ENCODE results near the gene TRIM9. TPM values are rescaled to one million over a fixed set of nuclear protein-coding genes. Genes with fewer than 3 reads are reported as not detected.

Gene TRIM9
- total and polyA plus RNA-seq, 12 donors = 0.55 to 5.3 (median 2.0) TPM

GRCh38 chr14:50955373-50956043, 139.4 kb downstream of the TRIM9 start:
- H3K27ac ChIP-seq = peak overlapping the region; percentile 61 to 94 (median 85)
- H3K36me3 ChIP-seq (replicated peaks in 1 of 2) = no peaks in the 10 kb centered on the region
- no peaks in the 10 kb centered on the region for H3K9me3 ChIP-seq (replicated peaks in 1 of 3)
- H3K27me3 ChIP-seq = no peaks in the 10 kb centered on the region
- peak; percentile 78 to 97 (median 96) for DNase-seq
- intact Hi-C loops (cut with DNase I) = no loop called here
- H3K4me3 ChIP-seq = no peak overlapping the region
- peaks cover 2 to 11% of the 10 kb centered on the region in 2 donors for H3K4me1 ChIP-seq (replicated peaks in 1 of 2)
- TF ChIP-seq POLR2A (IDR thresholded peaks at IDR 0.05) (no peak), CTCF (IDR thresholded peaks at IDR 0.05) (peak; percentile 13 to 71 (median 58))
- WGBS, 4 donors = 72 to 84% (median 81%) methylated on average over 5 of the region's 5 CpGs

GRCh38 chr14:50954811-50955372, 140.0 kb downstream of the TRIM9 start:
- intact Hi-C loops (cut with DNase I) = loop anchor here in 1 of 2 donors (5.0 kb wide), 1 partner anchor 267 kb away; no protein-coding TSS in a partner anchor
- H3K36me3 ChIP-seq (replicated peaks in 1 of 2) = no peaks in the 10 kb centered on the region
- peak overlapping the region; percentile 61 to 94 (median 85) for H3K27ac ChIP-seq
- no peak overlapping the region for H3K4me3 ChIP-seq
- H3K9me3 ChIP-seq (replicated peaks in 1 of 3) = no peaks in the 10 kb centered on the region
- no peak for TF ChIP-seq POLR2A (IDR thresholded peaks at IDR 0.05)
- peak; percentile 32 to 72 (median 64) for TF ChIP-seq CTCF (IDR thresholded peaks at IDR 0.05)
- H3K27me3 ChIP-seq = no peaks in the 10 kb centered on the region
- DNase-seq = peak in 1 of 7 donors; percentile 18
- WGBS, 4 donors = 31 to 44% (median 38%) methylated on average over 1 of the region's 1 CpG
- peaks cover 0 to 11% of the 10 kb centered on the region in 2 donors for H3K4me1 ChIP-seq (replicated peaks in 1 of 2)

GRCh38 chr14:50953502-50953901, 141.4 kb downstream of the TRIM9 start:
- Histone ChIP-seq H3K4me3 (no peak overlapping the region), H3K36me3 (replicated peaks in 1 of 2) (no peaks in the 10 kb centered on the region), H3K27me3 (no peaks in the 10 kb centered on the region), H3K4me1 (replicated peaks in 1 of 2) (peaks cover 0 to 11% of the 10 kb centered on the region in 2 donors), H3K9me3 (replicated peaks in 1 of 3) (no peaks in the 10 kb centered on the region), H3K27ac (no peak overlapping the region)
- no peak for DNase-seq
- 92 to 100% (median 94%) methylated on average over 1 of the region's 1 CpG for WGBS, 4 donors
- TF ChIP-seq POLR2A (IDR thresholded peaks at IDR 0.05) (no peak), CTCF (IDR thresholded peaks at IDR 0.05) (no peak)
- intact Hi-C loops (cut with DNase I) = loop anchor here in 1 of 2 donors (5.0 kb wide), 1 partner anchor 269 kb away; no protein-coding TSS in a partner anchor

GRCh38 chr14:50951032-50951431, 143.9 kb downstream of the TRIM9 start:
- H3K36me3 ChIP-seq (replicated peaks in 1 of 2) = no peaks in the 10 kb centered on the region
- no peak overlapping the region for H3K4me3 ChIP-seq
- no peaks in the 10 kb centered on the region for H3K9me3 ChIP-seq (replicated peaks in 1 of 3)
- peaks cover 0 to 11% of the 10 kb centered on the region in 2 donors for H3K4me1 ChIP-seq (replicated peaks in 1 of 2)
- H3K27me3 ChIP-seq = no peaks in the 10 kb centered on the region
- 89 to 95% (median 93%) methylated on average over 6 of the region's 6 CpGs for WGBS, 4 donors
- TF ChIP-seq CTCF (IDR thresholded peaks at IDR 0.05) (no peak), POLR2A (IDR thresholded peaks at IDR 0.05) (no peak)
- intact Hi-C loops (cut with DNase I) = loop anchor here in 1 of 2 donors (5.0 kb wide), 1 partner anchor 271 kb away; no protein-coding TSS in a partner anchor
- DNase-seq = no peak
- no peak overlapping the region for H3K27ac ChIP-seq
